ENCODE measurements around the gene KRTAP12-4. TPM values are rescaled to one million over a fixed set of nuclear protein-coding genes. Genes with fewer than 3 reads are reported as not detected.

The KRTAP12-4 gene, protein sequence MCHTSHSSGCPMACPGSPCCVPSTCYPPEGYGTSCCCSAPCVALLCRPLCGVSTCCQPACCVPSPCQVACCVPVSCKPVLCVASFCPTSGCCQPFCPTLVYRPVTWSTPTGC
- not detected for total RNA-seq

DNA sequence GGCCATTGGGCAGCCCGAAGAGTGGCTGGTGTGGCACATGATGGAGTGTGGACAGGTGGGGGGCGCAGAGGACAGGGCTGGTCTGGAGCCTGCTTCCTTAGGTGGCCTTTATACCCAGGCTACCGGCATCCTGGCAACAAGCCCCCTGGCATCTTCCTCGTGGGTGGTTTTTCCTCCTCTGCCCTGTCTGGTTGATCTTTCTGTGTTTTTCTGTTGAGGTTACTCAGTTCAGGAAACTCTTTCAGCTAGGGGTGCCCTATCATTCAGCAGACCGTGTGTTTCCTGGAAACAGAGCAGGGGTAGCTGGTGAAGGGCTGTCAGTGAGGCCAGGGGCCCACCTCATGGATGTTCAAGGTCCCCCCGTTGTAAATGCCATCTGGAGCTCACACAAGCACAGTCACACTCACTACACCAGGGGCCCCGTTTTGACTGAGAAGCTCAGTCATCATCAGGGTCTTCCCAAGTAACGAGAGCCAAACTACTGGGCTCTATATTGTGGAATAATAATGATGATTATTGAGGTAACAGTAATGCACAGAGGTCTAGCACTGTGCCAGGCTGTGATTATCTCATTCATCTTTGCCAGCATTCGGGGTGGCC, at the start of gene KRTAP12-4:
TSS of gene KRTAP12-4 (minus strand) at position 84 of the 600 bp plus-strand sequence. CDS start at position 39, 45 bp downstream.
- TF ChIP-seq, protein P1, sequence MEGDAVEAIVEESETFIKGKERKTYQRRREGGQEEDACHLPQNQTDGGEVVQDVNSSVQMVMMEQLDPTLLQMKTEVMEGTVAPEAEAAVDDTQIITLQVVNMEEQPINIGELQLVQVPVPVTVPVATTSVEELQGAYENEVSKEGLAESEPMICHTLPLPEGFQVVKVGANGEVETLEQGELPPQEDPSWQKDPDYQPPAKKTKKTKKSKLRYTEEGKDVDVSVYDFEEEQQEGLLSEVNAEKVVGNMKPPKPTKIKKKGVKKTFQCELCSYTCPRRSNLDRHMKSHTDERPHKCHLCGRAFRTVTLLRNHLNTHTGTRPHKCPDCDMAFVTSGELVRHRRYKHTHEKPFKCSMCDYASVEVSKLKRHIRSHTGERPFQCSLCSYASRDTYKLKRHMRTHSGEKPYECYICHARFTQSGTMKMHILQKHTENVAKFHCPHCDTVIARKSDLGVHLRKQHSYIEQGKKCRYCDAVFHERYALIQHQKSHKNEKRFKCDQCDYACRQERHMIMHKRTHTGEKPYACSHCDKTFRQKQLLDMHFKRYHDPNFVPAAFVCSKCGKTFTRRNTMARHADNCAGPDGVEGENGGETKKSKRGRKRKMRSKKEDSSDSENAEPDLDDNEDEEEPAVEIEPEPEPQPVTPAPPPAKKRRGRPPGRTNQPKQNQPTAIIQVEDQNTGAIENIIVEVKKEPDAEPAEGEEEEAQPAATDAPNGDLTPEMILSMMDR (IDR thresholded peaks at IDR 0.05), result no peak
- Histone ChIP-seq H3K4me3 (no peak within 1 kb of the TSS), H3K4me1 (no peaks in the 10 kb centered on the region), H3K9me3 (no peaks in the 10 kb centered on the region), H3K27ac (no peak within 1 kb of the TSS), H3K36me3 (no peaks in the 10 kb centered on the region), H3K27me3 (no peaks in the 10 kb centered on the region), H3K9ac (ENCODE audit: low read depth in 2 of 2, low read length in 2 of 2) (no peak within 1 kb of the TSS)
- intact Hi-C loops (cut with DNase I), result no loop called here
- no peak for DNase-seq

DNA sequence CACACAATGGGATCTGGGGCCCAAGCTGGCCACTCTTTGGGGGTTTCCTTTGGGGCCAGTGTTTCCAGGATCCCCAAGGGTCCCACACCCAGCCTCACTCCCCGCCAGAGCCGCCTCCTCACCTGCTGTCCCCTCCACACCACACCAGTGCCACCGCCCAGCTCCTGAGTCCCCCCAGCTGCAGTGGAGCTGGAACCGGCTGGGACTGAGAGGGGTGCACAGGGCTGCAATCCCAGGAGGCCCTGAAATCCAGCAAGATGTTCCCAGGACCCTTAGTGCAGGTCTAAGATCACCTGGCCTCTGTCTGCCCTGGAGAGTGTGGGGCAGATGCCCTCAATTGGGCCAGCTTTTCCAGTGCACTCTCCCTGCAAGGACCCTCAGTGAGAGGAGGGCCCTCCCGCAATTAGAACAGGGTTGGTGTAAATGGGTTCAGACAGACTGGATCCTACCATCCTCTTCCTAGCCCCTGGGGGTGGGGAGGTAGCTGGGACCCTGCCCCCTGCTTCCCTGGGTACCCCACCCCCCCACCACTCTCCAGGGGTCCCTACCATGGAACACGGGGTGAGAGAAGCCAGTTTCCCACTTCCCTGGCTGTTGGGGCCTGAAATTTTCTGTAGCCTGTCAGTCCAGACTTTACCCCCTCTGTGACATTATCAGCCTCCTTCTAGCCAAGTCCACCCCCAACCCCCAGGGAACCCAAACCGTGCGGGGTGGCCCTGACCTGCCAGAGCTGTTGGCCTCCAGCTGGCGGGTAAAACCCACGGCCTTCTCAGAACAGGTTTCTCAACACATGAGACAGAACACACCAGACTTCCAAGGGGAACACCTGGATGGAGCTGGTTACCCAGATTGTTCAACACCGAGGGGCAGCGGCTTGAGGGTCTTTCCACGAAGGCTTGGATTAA, 49.5 kb upstream of the KRTAP12-4 start:
- DNase-seq, result peak; percentile 9
- Histone ChIP-seq H3K27ac (no peak overlapping the region), H3K9ac (ENCODE audit: low read depth in 2 of 2, low read length in 2 of 2) (no peak overlapping the region), H3K36me3 (no peaks in the 10 kb centered on the region), H3K4me1 (no peaks in the 10 kb centered on the region), H3K9me3 (no peaks in the 10 kb centered on the region), H3K4me3 (no peak overlapping the region), H3K27me3 (peaks cover 35% of the 10 kb centered on the region)
- intact Hi-C loops (cut with DNase I), result no loop called here
- TF ChIP-seq, protein P1 (IDR thresholded peaks at IDR 0.05), result no peak

DNA sequence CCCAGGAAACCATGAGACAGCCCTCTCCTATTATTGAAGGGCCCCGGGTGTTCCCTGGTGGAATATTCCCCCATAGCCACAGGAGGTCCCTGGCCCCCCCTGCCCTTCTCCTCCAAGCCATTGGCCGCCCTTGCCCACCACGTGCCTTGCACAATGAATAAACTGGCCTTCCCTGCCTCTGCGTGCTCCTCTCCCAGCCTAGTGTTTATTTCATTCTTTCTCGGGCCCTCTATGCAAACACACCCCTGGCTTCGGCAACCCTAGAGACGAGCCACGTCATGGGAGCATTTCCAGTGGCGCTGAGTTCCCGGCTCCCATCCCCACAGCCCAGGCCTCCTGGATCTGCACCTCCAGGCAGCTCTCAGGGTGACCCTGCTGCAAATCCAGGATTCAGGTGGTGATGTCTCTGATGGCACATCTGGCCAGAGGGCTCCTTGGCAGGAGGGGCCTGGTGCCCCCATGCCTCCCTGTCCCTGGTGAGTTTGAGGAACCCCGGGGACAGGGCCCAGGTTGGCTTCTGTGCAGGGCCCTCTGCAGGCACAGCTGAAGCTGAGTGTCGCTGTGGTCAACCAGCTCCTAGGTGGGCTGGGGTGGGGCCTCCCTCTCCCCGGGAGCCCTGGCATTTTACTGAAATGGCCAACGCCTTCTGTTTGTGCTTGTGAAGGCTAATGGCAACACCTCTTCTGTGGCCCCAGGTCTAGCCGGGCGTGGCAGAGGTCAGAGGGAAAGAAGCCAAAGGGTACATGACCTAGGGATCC, 48.7 kb upstream of the KRTAP12-4 start:
- no peaks in the 10 kb centered on the region for H3K4me1 ChIP-seq
- no peaks in the 10 kb centered on the region for H3K36me3 ChIP-seq
- no peak overlapping the region for H3K9ac ChIP-seq (ENCODE audit: low read depth in 2 of 2, low read length in 2 of 2)
- H3K9me3 ChIP-seq, result no peaks in the 10 kb centered on the region
- peaks cover 30% of the 10 kb centered on the region for H3K27me3 ChIP-seq
- DNase-seq, result peak; percentile 11
- intact Hi-C loops (cut with DNase I), result no loop called here
- TF ChIP-seq, protein P1 (IDR thresholded peaks at IDR 0.05), result no peak
- H3K27ac ChIP-seq, result no peak overlapping the region
- no peak overlapping the region for H3K4me3 ChIP-seq

DNA sequence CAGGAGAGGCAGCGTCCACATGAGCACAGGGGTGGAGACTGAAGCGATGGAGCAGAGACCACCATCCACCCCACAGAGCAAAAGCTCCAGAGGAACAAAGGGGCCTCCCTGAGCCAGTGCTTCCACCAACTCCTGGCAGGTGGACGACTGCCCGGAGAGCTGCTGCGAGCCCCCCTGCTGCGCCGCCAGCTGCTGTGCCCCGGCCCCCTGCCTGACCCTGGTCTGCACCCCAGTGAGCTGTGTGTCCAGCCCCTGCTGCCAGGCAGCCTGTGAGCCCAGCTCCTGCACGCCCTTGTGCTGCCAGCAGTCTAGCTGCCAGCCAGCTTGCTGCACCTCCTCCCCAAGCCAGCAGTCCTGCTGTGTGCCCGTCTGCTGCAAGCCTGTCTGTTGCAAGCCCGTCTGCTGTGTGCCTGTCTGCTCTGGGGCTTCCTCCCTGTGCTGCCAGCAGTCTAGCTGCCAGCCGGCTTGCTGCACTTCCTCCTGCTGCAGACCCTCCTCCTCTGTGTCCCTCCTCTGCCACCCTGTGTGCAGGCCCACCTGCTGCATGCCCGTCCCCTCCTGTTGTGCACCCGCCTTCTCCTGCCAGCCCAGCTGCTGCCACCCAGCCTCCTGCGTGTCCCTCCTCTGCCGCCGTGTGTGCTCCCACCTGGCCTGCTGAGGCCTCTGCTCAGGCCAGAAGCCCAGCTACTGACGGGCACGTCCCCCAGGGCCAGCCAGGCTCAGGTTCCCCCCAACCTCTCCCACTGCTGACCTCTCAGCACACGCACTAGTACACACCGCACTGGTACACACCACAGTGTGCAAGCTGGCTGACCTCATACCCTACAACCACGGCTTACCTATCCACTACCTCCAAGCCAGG, 47.9 kb upstream of the KRTAP12-4 start:
- Histone ChIP-seq H3K4me3 (no peak overlapping the region), H3K4me1 (no peaks in the 10 kb centered on the region), H3K9me3 (no peaks in the 10 kb centered on the region), H3K36me3 (no peaks in the 10 kb centered on the region), H3K27ac (no peak overlapping the region), H3K9ac (ENCODE audit: low read depth in 2 of 2, low read length in 2 of 2) (no peak overlapping the region), H3K27me3 (peaks cover 30% of the 10 kb centered on the region)
- TF ChIP-seq, protein P1 (IDR thresholded peaks at IDR 0.05), result no peak
- intact Hi-C loops (cut with DNase I), result no loop called here
- DNase-seq, result peak; percentile 12
